ENCODE measurements around the gene MRPL32. TPM values are rescaled to one million over a fixed set of nuclear protein-coding genes. Genes with fewer than 3 reads are reported as not detected.

The MRPL32 gene
- total and polyA plus RNA-seq, 2 of the 13 experiments (the other 11 are each of a cell fraction or from before 2014, with no cell fraction given) = 39.0 to 81.2 TPM

- TF ChIP-seq CSRNP1 (CRISPR knock-in tag; IDR thresholded peaks at IDR 0.05) = peak; percentile 93
- no peak for TF ChIP-seq CENPX (CRISPR knock-in tag; IDR thresholded peaks at IDR 0.05)
- TF ChIP-seq, protein P1, sequence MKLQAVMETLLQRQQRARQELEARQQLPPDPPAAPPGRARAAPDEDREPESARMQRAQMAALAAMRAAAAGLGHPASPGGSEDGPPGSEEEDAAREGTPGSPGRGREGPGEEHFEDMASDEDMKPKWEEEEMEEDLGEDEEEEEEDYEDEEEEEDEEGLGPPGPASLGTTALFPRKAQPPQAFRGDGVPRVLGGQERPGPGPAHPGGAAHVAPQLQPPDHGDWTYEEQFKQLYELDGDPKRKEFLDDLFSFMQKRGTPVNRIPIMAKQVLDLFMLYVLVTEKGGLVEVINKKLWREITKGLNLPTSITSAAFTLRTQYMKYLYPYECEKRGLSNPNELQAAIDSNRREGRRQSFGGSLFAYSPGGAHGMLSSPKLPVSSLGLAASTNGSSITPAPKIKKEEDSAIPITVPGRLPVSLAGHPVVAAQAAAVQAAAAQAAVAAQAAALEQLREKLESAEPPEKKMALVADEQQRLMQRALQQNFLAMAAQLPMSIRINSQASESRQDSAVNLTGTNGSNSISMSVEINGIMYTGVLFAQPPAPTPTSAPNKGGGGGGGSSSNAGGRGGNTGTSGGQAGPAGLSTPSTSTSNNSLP (IDR thresholded peaks at IDR 0.05; ENCODE audit: low read depth, low read length) = no peak
- TF ChIP-seq MAF1 (CRISPR knock-in tag; IDR thresholded peaks at IDR 0.05; ENCODE audit: borderline replicate concordance) = no peak
- TF ChIP-seq ZNF574 (CRISPR knock-in tag; IDR thresholded peaks at IDR 0.05) = peak; percentile 92
- no peak for TF ChIP-seq ZKSCAN8 (CRISPR knock-in tag; IDR thresholded peaks at IDR 0.05; ENCODE audit: borderline replicate concordance)
- TF ChIP-seq, protein P2, sequence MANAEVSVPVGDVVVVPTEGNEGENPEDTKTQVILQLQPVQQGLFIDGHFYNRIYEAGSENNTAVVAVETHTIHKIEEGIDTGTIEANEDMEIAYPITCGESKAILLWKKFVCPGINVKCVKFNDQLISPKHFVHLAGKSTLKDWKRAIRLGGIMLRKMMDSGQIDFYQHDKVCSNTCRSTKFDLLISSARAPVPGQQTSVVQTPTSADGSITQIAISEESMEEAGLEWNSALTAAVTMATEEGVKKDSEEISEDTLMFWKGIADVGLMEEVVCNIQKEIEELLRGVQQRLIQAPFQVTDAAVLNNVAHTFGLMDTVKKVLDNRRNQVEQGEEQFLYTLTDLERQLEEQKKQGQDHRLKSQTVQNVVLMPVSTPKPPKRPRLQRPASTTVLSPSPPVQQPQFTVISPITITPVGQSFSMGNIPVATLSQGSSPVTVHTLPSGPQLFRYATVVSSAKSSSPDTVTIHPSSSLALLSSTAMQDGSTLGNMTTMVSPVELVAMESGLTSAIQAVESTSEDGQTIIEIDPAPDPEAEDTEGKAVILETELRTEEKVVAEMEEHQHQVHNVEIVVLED (CRISPR knock-in tag; IDR thresholded peaks at IDR 0.05; ENCODE audit: borderline replicate concordance) = peak; percentile 95
- no peak for TF ChIP-seq SMC3 (IDR thresholded peaks at IDR 0.05; ENCODE audit: low read length)
- no peak; the same call in 1 of the 2 replicates for TF ChIP-seq HOXD1 (CRISPR knock-in tag; IDR thresholded peaks at IDR 0.05)
- peak; percentile 57; the same call in 1 of the 2 replicates for TF ChIP-seq ZBTB44 (CRISPR knock-in tag; IDR thresholded peaks at IDR 0.05)
- TF ChIP-seq PRDM4 (CRISPR knock-in tag; IDR thresholded peaks at IDR 0.05; ENCODE audit: borderline replicate concordance) = no peak
- TF ChIP-seq ZNF841 (CRISPR knock-in tag; IDR thresholded peaks at IDR 0.05; ENCODE audit: borderline replicate concordance) = no peak
- TF ChIP-seq ZNF17 (CRISPR knock-in tag; IDR thresholded peaks at IDR 0.05) = no peak
- peak; percentile 90 for TF ChIP-seq ZNF232 (CRISPR knock-in tag; IDR thresholded peaks at IDR 0.05; ENCODE audit: borderline replicate concordance)
- no peak for TF ChIP-seq ZNF570 (CRISPR knock-in tag; IDR thresholded peaks at IDR 0.05; ENCODE audit: borderline replicate concordance)
Observed at GRCh38 chr7:42911454-42912447, 20.4 kb upstream of the MRPL32 start, which contains the start of gene C7orf25 (continued).
